Measurements from ENCODE around the gene CDADC1.

CDADC1 gene

GRCh38 chr13:49248622-49249002 lies 887 bp downstream of the CDADC1 start:
- no peak for TF ChIP-seq CTCF (IDR thresholded peaks at IDR 0.05; ENCODE audit: low read depth, low read length)
- no peak for DNase-seq (ENCODE audit: low read depth in 2 of 2)
- H3K4me3 ChIP-seq (replicated peaks in 1 of 2; ENCODE audit: low read depth in 2 of 2, low read length in 2 of 2), result peak overlapping the region; percentile 95 to 97

DNA sequence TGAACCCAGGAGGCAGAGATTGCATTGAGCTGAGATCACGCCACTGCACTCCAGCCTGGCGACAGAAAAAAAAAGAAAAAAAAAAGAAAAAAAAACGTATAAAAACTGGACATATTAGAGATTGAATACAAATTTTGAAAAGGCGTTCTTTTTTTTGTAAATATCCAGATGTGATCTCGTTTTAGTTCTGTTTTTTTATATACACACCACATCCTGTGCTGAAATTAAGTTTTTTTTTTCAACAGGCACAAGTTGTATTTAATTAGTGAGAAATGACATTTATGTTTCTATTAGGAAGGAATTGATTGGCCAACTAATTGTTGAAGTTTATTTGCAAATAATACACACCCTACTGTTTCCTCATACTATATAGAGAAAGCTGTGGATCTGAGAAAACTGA lies 3.6 kb downstream of the CDADC1 start:
- TF ChIP-seq CTCF (IDR thresholded peaks at IDR 0.05; ENCODE audit: low read depth, low read length), result no peak
- DNase-seq (ENCODE audit: low read depth in 2 of 2), result no peak

DNA sequence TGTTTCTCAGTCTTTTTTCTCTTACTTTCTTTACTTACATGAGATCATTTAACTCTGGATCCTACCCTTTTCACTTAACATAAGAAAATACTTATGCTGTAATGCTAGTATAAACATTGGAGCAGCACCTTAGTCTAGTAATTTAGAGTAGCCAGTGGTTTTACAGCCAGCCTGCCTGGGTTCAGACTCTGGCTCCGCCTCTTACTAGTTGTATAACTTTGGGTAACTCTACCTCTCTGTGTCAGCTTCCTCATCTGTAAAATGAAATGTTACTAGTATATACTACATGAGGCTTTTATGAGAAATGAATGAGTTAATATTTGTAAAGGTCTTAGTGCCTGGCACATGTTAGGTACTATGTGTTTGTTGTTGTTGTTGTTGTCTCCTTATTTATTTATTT lies 5.6 kb downstream of the CDADC1 start:
- TF ChIP-seq CTCF (IDR thresholded peaks at IDR 0.05; ENCODE audit: low read depth, low read length), result no peak
- no peak overlapping the region for H3K4me3 ChIP-seq (replicated peaks in 1 of 2; ENCODE audit: low read depth in 2 of 2, low read length in 2 of 2)
- DNase-seq (ENCODE audit: low read depth in 2 of 2), result no peak

More for the DNA sequence above, 3.6 kb downstream of the CDADC1 start:
- H3K4me3 ChIP-seq (replicated peaks in 1 of 2; ENCODE audit: low read depth in 2 of 2, low read length in 2 of 2), result no peak overlapping the region

GRCh38 chr13:49254007-49254406 lies 6.3 kb downstream of the CDADC1 start:
- DNase-seq (ENCODE audit: low read depth in 2 of 2), result no peak
- no peak for TF ChIP-seq CTCF (IDR thresholded peaks at IDR 0.05; ENCODE audit: low read depth, low read length)
- H3K4me3 ChIP-seq (replicated peaks in 1 of 2; ENCODE audit: low read depth in 2 of 2, low read length in 2 of 2), result no peak overlapping the region

DNA sequence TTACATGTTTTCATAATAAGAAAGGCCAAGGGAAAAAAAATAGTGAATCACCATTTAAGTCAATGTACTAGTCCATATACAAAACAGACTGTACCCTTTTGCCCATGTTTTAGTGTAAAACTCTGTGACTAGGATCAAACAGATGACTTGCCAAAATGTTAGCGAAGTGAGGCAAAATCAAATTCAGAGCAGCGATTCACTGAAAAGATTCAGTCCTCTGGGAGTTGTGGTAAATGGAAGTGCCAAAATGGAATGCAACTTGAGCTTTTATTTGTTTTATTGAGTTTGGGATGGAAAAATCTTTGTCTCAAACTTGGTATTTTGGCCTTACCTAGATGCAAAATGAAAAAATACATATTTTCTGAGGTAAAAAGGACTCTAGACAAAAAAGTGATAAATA lies 9.1 kb downstream of the CDADC1 start:
- H3K4me3 ChIP-seq (replicated peaks in 1 of 2; ENCODE audit: low read depth in 2 of 2, low read length in 2 of 2), result no peak overlapping the region
- no peak for TF ChIP-seq CTCF (IDR thresholded peaks at IDR 0.05; ENCODE audit: low read depth, low read length)
- DNase-seq (ENCODE audit: low read depth in 2 of 2), result peak; percentile 43 to 66

DNA sequence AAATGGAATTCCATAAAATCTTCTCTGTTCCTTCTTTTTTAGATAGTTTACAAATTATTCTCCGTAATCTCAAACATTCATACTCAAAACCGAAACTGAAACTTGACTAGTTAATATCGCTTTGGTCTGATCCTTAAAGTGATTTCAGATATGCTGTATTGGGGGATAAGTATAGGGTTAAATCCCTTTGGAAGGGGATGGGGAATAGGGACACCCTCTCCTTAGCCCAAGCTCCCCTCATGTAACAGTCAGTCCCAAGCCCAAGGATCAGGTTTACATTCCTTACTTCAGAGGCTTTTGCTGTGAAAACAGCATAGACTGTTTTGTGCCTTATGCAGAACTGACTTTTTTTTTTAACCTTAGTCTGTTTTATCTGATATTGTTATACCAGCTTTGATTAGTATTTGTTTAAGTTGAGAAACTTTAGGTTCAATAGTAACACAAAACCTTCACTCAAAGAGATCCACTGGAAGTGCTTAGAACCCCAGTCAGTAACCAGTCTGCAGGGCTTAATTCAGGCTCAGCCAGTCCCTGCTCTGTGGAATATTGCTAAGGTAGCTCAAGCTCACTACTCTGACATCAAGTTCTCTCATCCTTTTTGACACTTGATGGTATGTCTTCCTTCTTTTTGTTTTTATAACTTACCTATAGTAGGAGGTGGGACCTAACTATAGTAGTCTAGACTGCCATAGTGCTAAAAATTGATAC lies 10.5 kb downstream of the CDADC1 start:
- no peak for TF ChIP-seq CTCF (IDR thresholded peaks at IDR 0.05; ENCODE audit: low read depth, low read length)
- DNase-seq (ENCODE audit: low read depth in 2 of 2), result no peak
- H3K4me3 ChIP-seq (replicated peaks in 1 of 2; ENCODE audit: low read depth in 2 of 2, low read length in 2 of 2), result no peak overlapping the region

DNA sequence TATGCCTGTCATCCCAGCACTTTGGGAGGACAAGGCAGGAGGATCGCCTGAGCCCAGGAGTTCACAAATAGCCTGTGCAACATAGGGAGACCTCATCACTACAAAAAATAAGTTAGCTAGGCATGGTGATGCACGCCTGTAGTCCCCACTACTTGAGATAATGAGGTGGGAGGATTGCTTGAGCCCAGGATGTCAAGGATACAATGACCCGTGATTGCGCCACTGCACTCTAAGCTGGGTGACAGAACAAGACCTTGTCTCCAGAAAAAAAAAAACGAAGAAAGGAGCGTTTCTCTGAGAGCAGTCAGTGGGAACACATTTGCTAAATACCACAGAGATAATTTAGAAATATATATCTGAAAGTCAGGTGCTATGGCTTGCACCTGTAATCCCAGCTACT lies 11.9 kb downstream of the CDADC1 start:
- H3K4me3 ChIP-seq (replicated peaks in 1 of 2; ENCODE audit: low read depth in 2 of 2, low read length in 2 of 2), result no peak overlapping the region
- no peak for DNase-seq (ENCODE audit: low read depth in 2 of 2)
- TF ChIP-seq CTCF (IDR thresholded peaks at IDR 0.05; ENCODE audit: low read depth, low read length), result no peak

Data from cardiac fibroblast (primary cell).